ENCODE results near the gene ARF6. TPM values are rescaled to one million over a fixed set of nuclear protein-coding genes. Genes with fewer than 3 reads are reported as not detected.
A peak's percentile ranks its signal among the peaks of the same experiment; 100 is the strongest.

The ARF6 gene
- total RNA-seq (2013; cell fraction: nucleolus; rRNA removed), result 27.7 and 30.1 TPM in 2 replicates
- total RNA-seq (2014; rRNA removed) (64.5 and 66.1 TPM in 2 replicates), total RNA-seq (2014; rRNA removed; fragmentation: Illumina TruSeq; extraction: Trizol) (49.8 and 50.0 TPM in 2 replicates), total RNA-seq (2021) (91.3 and 94.2 TPM in 2 replicates), polyA plus RNA-seq (2011; rRNA removed) (47.8 and 52.2 TPM in 2 replicates), polyA plus RNA-seq (2014; fragmentation: Illumina TruSeq; extraction: Trizol) (74.8 and 82.5 TPM in 2 replicates), polyA plus RNA-seq (2014; fragmentation: Nextera tagmentation; extraction: Ambion mirVana) (10 to 100 TPM; 46.8 to 86.6 TPM), polyA plus RNA-seq (2014; rRNA removed) (69.1 and 73.0 TPM in 2 replicates), polyA plus RNA-seq (2016; fragmentation: Nextera tagmentation; extraction: Ambion mirVana) (100 to 1,000 TPM; 125 to 128 TPM), polyA minus RNA-seq (2011; rRNA and poly(A)+ RNA removed) (35.5 and 38.3 TPM in 2 replicates), Bru-seq, nascent RNA (percentile 99 among the genes with signal in this experiment), BruChase-seq, experiment 1, labeled RNA remaining after a 6-hour chase (percentile 99 among the genes with signal in this experiment), BruChase-seq, experiment 2, labeled RNA remaining after a 2-hour chase (percentile 100 among the genes with signal in this experiment)
- polyA plus RNA-seq (2011; ENCODE audit: low read depth), result 27.1 TPM
- 32.4 and 36.0 TPM in 2 replicates for polyA plus RNA-seq (2011; cell fraction: cytosol; rRNA removed)
- 27.7 and 42.9 TPM in 2 replicates for polyA plus RNA-seq (2011; cell fraction: nucleus; rRNA removed)
- 57.0 and 69.3 TPM in 2 replicates for polyA plus RNA-seq (2012)
- 16.7 and 23.6 TPM in 2 replicates for polyA minus RNA-seq (2011; cell fraction: cytosol; rRNA and poly(A)+ RNA removed)
- 20.7 and 36.2 TPM in 2 replicates for polyA minus RNA-seq (2011; cell fraction: nucleus; rRNA and poly(A)+ RNA removed)
- long read RNA-seq, experiment 1, partial matches to known transcripts, result 0 of 96 reads
- long read RNA-seq, experiment 1, other reads (novel, unspliced or antisense), result 95 of 96 reads
- long read RNA-seq, experiment 2, partial matches to known transcripts, result 0 of 304 reads
- long read RNA-seq, experiment 2, other reads (novel, unspliced or antisense), result 304 of 304 reads

GRCh38 chr14:49892636-49893308, at the start of gene ARF6:
TSS of gene ARF6 (plus strand) at chr14:49893082. CDS start at chr14:49893737, 655 bp downstream.
- H4K20me1 ChIP-seq (ENCODE audit: control insufficient read depth, insufficient read depth), result no peaks in the 10 kb centered on the region
- CTCF ChIA-PET, result interaction anchor here (0.6 to 3.7 kb wide), 18 partner anchors 10 to 212 kb away, joined by 3 to 19 read pairs (median 4); partner anchors contain the start of gene NEMF
- FAIRE-seq, result no peak
- H3K27ac ChIP-seq (ENCODE audit: control insufficient read depth, insufficient read depth), result peak within 1 kb of the TSS; percentile 100
- peak within 1 kb of the TSS; percentile 97 for H3K4me3 ChIP-seq
- DNase-seq (ENCODE audit: low read depth, low spot score), result peak; percentile 81
- no peaks in the 10 kb centered on the region for H3K27me3 ChIP-seq (replicated peaks in 1 of 2; ENCODE audit: control insufficient read depth in 2 of 2, insufficient read depth in 2 of 2, low read length in 1 of 2)
- RAD21 ChIA-PET (ENCODE audit: unreplicated experiment), result interaction anchor here (0.9 to 2.6 kb wide), 18 partner anchors 13 to 193 kb away, joined by 3 to 26 read pairs (median 4); partner anchors contain the start of gene NEMF
- POLR2A ChIA-PET, result interaction anchor here (0.5 to 3.9 kb wide), 14 partner anchors 23 to 195 kb away, joined by 3 to 36 read pairs (median 4); partner anchors contain the start of gene NEMF
- ATAC-seq, result peak; percentile 83
- no peaks in the 10 kb centered on the region; a peak in 1 of 4 replicates for H3K36me3 ChIP-seq (ENCODE audit: control insufficient read depth in 2 of 2, insufficient read depth in 2 of 2, low read length in 1 of 2)
- H3K9me3 ChIP-seq (replicated peaks; ENCODE audit: control insufficient read depth, insufficient read depth, low read length), result no peaks in the 10 kb centered on the region
- SMC1A ChIA-PET (ENCODE audit: uncharacterized antibody, unreplicated experiment), result interaction anchor here (0.6 to 2.1 kb wide), 18 partner anchors 11 to 259 kb away, joined by 3 to 10 read pairs (median 4); no protein-coding TSS in a partner anchor
- under 1% methylated on average over 53 of the region's 66 CpGs for WGBS (ENCODE audit: insufficient coverage, insufficient replicate concordance, low lambda C conversion rate, missing lambda C conversion rate)
- peak within 1 kb of the TSS; percentile 83 for H3K4me2 ChIP-seq (ENCODE audit: control insufficient read depth, insufficient read depth)
- H2AFZ ChIP-seq (ENCODE audit: control insufficient read depth, low read depth, low read length), result peak within 1 kb of the TSS; percentile 70
- H3K79me2 ChIP-seq (ENCODE audit: control insufficient read depth, insufficient read depth, low read length), result peaks cover 60% of the 10 kb centered on the region
- peak within 1 kb of the TSS; percentile 100 for H3K9ac ChIP-seq (ENCODE audit: control insufficient read depth, insufficient read depth, low read length)
- intact Hi-C loops (cut with micrococcal nuclease; ENCODE audit: unreplicated experiment) (loop anchor here (1.0 to 2.0 kb wide), 5 partner anchors 24 to 190 kb away; no protein-coding TSS in a partner anchor), in situ Hi-C loops (cut with MboI) (no loop called here)
- BruUV-seq (replicated peaks), result no TSS peak
- H3K4me1 ChIP-seq (ENCODE audit: control insufficient read depth, insufficient read depth, low read length), result peaks cover 5% of the 10 kb centered on the region
- TF ChIP-seq NFXL1 (IDR thresholded peaks at IDR 0.05; ENCODE audit: borderline replicate concordance) (no peak), HDGF (IDR thresholded peaks at IDR 0.05) (no peak; the same call in 1 of the 2 replicates), ZNF622 (IDR thresholded peaks at IDR 0.05) (no peak), KAT2A (conservative IDR thresholded peaks at IDR 0.05; ENCODE audit: control insufficient read depth, low read depth, low read length) (no peak), HDAC6 (IDR thresholded peaks at IDR 0.05; ENCODE audit: unreplicated experiment) (no peak), FOXK2 (IDR thresholded peaks at IDR 0.05) (no peak), PKNOX1 (IDR thresholded peaks at IDR 0.05) (no peak), YY1 (IDR thresholded peaks at IDR 0.05; ENCODE audit: low read depth, low read length) (peak; percentile 83), SRF (IDR thresholded peaks at IDR 0.05; ENCODE audit: low read depth in 2 of 2, low read length in 2 of 2) (no peak; a peak in 1 of 4 replicates), TBL1XR1 (IDR thresholded peaks at IDR 0.05; ENCODE audit: low read depth, low read length) (no peak; the same call in 1 of the 2 replicates), ZNF207 (IDR thresholded peaks at IDR 0.05; ENCODE audit: borderline replicate concordance) (no peak), LARP7 (IDR thresholded peaks at IDR 0.05) (no peak), NFIC (IDR thresholded peaks at IDR 0.05; ENCODE audit: low read depth, low read length) (no peak), PAX5 (IDR thresholded peaks at IDR 0.05; ENCODE audit: borderline replicate concordance, low read depth, low read length) (peak; percentile 51; the same call in 1 of the 2 replicates), IKZF1 (conservative IDR thresholded peaks at IDR 0.05) (peak; percentile 82), IRF5 (IDR thresholded peaks at IDR 0.05; ENCODE audit: borderline replicate concordance) (no peak)
